Ascending aorta (tissue), 2 donors: Measurements from ENCODE around the gene USPL1. TPM values are rescaled to one million over a fixed set of nuclear protein-coding genes. Genes with fewer than 3 reads are reported as not detected.
"Not testable (repeated sequence)": the region's sequence is repeated elsewhere in the genome, so short reads cannot be mapped to it uniquely, and the experiment has no call there.

ENCODE experiments used
- DNase-seq, 2 donors: peaks; one replicate each; pipeline ENCODE4 v3.0.0-alpha.2; 2019; ENCODE audit warnings: low spot score in 2 of 2
- H3K27ac ChIP-seq, 2 donors: fragments of 200-600 bp; sonication (generic); one replicate each; pipeline ENCODE4 v1.5.1; 2016 to 2017; ENCODE audit warnings: mild to moderate bottlenecking in 1 of 2
- H3K27me3 ChIP-seq: fragments of 200-600 bp; sonication (generic); one replicate; pipeline ENCODE4 v1.5.1; 2017
- H3K36me3 ChIP-seq, 2 donors: fragments of 200-600 bp; sonication (generic); one replicate each; pipeline ENCODE4 v1.5.1; 2016
- H3K4me1 ChIP-seq, 2 donors: fragments of 200-600 bp; sonication (generic); one replicate each; pipeline ENCODE4 v1.5.1; 2016 to 2017; ENCODE audit warnings: mild to moderate bottlenecking in 1 of 2
- H3K4me3 ChIP-seq, 2 donors: fragments of 200-600 bp; sonication (generic); one replicate each; pipeline ENCODE4 v1.5.1; 2016 to 2017; ENCODE audit warnings: mild to moderate bottlenecking in 1 of 2
- H3K9me3 ChIP-seq, 2 donors: fragments of 200-600 bp; sonication (generic); one replicate each; pipeline ENCODE4 v1.5.1; 2016
- intact Hi-C: fragments of 100-400 bp; cut with DNase I; formaldehyde crosslinking; loops from one replicate; pipeline ENCODE4 v1.15.1; 2023
- total RNA-seq: library from RNA; depleted of rRNA; stranded (reverse); fragments of >200 nt; gene quantifications from one replicate; pipeline ENCODE4 v1.1.0, GENCODE V29; 2016
- TF ChIP-seq, protein P1 (sequence below), 3 experiments: fragments of 200-600 bp in 2 of 3; fragments of 450-650 bp in 1 of 3; sonication (generic) in 2 of 3; IDR thresholded peaks; one replicate each; pipeline ENCODE4 v1.5.1; 2016 to 2019; ENCODE audit warnings: antibody characterized with exemption in 3 of 3, mild to moderate bottlenecking in 1 of 3, moderate library complexity in 1 of 3

Gene USPL1
- total RNA-seq, 1 donor from 2014 or later, result 4.0 TPM

DNA sequence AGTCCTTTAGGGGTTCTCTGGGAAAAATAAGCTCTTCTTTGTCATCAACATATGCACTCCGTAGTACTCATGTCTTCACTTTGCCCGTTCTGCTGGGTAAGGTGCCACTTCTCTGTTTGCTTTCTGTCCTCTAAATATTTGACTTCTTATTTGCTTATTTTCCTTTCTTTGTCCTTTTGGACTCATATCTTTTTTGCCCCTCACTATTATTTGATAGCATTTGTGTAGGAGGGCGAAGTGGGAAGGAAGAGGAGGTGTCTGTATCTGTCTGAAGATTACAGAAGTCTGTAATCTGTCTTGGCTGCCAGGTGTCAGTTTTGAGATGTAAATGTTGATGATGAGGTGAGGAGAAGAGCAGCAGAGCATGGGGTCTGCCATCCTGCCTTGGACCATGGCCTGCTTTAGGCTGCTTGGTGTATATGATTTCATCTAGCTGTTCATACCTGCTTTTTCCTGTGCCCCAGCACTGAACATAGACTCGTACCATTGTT is 30.8 kb downstream of the USPL1 start:
- H3K36me3 ChIP-seq, result peaks cover 43 to 55% of the 10 kb centered on the region in 2 donors

DNA sequence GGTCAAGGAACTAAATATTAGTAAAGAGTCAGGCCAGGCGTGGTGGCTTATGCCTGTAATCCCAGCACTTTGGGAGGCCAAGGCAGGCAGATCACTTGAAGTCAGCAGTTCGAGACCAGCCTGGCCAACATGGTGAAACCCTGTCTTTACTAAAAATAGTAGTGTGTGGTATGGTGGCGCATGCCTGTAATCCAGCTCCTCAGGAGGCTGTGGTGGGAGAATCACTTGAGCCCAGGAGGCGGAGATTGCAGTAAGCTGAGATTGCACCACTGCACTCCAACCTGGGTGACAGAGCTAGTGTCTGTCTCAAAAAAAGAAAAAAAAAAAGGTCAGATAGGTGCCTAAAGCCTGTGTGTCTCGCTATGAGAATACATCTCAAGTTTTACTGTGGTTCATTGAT is 33.9 kb downstream of the USPL1 start:
- H3K9me3 ChIP-seq, intact Hi-C loops, DNase-seq, H3K4me3 ChIP-seq, H3K27ac ChIP-seq, H3K4me1 ChIP-seq, H3K27me3 ChIP-seq: not testable (repeated sequence)
- H3K36me3 ChIP-seq, result peaks cover 40 to 66% of the 10 kb centered on the region in 2 donors

More for the DNA sequence above, 30.8 kb downstream of the USPL1 start:
- H3K4me3 ChIP-seq, result no peak overlapping the region
- DNase-seq, result no peak
- no peaks in the 10 kb centered on the region for H3K9me3 ChIP-seq
- H3K4me1 ChIP-seq, result no peaks in the 10 kb centered on the region
- intact Hi-C loops, result no loop called here
- H3K27ac ChIP-seq, result no peak overlapping the region
- H3K27me3 ChIP-seq, result no peaks in the 10 kb centered on the region
- TF ChIP-seq, protein P1, sequence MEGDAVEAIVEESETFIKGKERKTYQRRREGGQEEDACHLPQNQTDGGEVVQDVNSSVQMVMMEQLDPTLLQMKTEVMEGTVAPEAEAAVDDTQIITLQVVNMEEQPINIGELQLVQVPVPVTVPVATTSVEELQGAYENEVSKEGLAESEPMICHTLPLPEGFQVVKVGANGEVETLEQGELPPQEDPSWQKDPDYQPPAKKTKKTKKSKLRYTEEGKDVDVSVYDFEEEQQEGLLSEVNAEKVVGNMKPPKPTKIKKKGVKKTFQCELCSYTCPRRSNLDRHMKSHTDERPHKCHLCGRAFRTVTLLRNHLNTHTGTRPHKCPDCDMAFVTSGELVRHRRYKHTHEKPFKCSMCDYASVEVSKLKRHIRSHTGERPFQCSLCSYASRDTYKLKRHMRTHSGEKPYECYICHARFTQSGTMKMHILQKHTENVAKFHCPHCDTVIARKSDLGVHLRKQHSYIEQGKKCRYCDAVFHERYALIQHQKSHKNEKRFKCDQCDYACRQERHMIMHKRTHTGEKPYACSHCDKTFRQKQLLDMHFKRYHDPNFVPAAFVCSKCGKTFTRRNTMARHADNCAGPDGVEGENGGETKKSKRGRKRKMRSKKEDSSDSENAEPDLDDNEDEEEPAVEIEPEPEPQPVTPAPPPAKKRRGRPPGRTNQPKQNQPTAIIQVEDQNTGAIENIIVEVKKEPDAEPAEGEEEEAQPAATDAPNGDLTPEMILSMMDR (IDR thresholded peaks at IDR 0.05), result no peak

- no peak for DNase-seq
- Histone ChIP-seq H3K27ac (no peak overlapping the region), H3K36me3 (peaks cover 39 to 65% of the 10 kb centered on the region in 2 donors), H3K9me3 (no peaks in the 10 kb centered on the region), H3K4me3 (no peak overlapping the region), H3K27me3 (no peaks in the 10 kb centered on the region), H3K4me1 (no peaks in the 10 kb centered on the region)
- TF ChIP-seq, protein P1 (IDR thresholded peaks at IDR 0.05), result no peak
- intact Hi-C loops, result no loop called here
Observed at GRCh38 chr13:30652746-30653386, 35.1 kb downstream of the USPL1 start.

GRCh38 chr13:30654430-30654829 is 36.7 kb downstream of the USPL1 start:
- intact Hi-C loops, result no loop called here
- Histone ChIP-seq H3K9me3 (no peaks in the 10 kb centered on the region), H3K27ac (no peak overlapping the region), H3K36me3 (peaks cover 33 to 72% of the 10 kb centered on the region in 2 donors), H3K27me3 (no peaks in the 10 kb centered on the region), H3K4me3 (no peak overlapping the region), H3K4me1 (no peaks in the 10 kb centered on the region)
- TF ChIP-seq, protein P1 (IDR thresholded peaks at IDR 0.05), result no peak
- no peak for DNase-seq

GRCh38 chr13:30656178-30656577 is 38.5 kb downstream of the USPL1 start:
- Histone ChIP-seq H3K27me3 (no peaks in the 10 kb centered on the region), H3K27ac (no peak overlapping the region), H3K36me3 (peaks cover 26 to 70% of the 10 kb centered on the region in 2 donors), H3K9me3 (no peaks in the 10 kb centered on the region), H3K4me1 (no peaks in the 10 kb centered on the region), H3K4me3 (no peak overlapping the region)
- no peak for DNase-seq
- TF ChIP-seq, protein P1 (IDR thresholded peaks at IDR 0.05), result no peak
- intact Hi-C loops, result no loop called here

DNA sequence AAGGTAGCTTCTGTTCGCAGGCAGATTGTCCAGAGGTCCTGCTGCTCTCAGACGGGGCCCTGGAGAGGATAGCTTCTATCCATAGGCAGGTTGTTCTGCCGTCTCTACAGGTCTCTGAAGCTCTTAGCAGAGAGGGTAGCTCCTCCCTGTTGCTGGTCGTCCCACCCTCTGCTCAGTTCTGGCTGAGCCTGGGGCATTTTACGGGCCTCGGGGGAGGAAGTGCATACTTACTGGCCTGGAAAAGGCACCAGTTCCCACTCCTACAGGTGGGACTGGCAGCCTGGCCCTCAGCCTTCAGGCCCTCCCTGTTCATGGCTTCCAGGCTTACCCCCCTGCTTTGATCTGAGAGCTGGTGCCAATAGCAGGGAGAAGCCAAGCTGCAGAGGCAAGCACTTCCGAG is 42.3 kb downstream of the USPL1 start:
- H3K4me1 ChIP-seq, result no peaks in the 10 kb centered on the region
- H3K27me3 ChIP-seq, result no peaks in the 10 kb centered on the region
- TF ChIP-seq, protein P1 (IDR thresholded peaks at IDR 0.05), result no peak
- H3K36me3 ChIP-seq, result peaks cover 19 to 44% of the 10 kb centered on the region in 2 donors
- no peaks in the 10 kb centered on the region for H3K9me3 ChIP-seq
- H3K4me3 ChIP-seq, result no peak overlapping the region
- H3K27ac ChIP-seq, result no peak overlapping the region
- intact Hi-C loops, result no loop called here
- no peak for DNase-seq
